K562 (cell line): ENCODE measurements around the gene GIMAP8. TPM values are rescaled to one million over a fixed set of nuclear protein-coding genes. Genes with fewer than 3 reads are reported as not detected.

Experiments
- ATAC-seq: fragments of 200-7000 bp; cut with Tn5 transposase; 3 replicates; pipeline ENCODE4 v1.9.1; 2020; ENCODE audit warnings: moderate library complexity
- BruUV-seq: library from RNA; stranded (reverse); fragments of 400-500 nt; replicated peaks from 2 replicates; lab custom pipeline; 2021; lab: Mats Ljungman, UMichigan
- CTCF ChIA-PET: fragments of 300-600 bp; formaldehyde crosslinking; extraction: SDS; loops from one replicate; lab custom pipeline; 2021; ENCODE audit warnings: low intra/inter-chr PET ratio; lab: Yijun Ruan, JAX
- POLR2A ChIA-PET: fragments of 300-600, 350-650 bp; sonication (Branson Sonifier 250); formaldehyde crosslinking; extraction: SDS; loops from one replicate; lab custom pipeline; 2021; ENCODE audit warnings: antibody characterized with exemption, inconsistent platforms; lab: Yijun Ruan, JAX
- DNase-seq, 4 experiments: peaks; one replicate each; pipeline versions ENCODE4 v3.0.0 to v3.0.0-alpha.2; 2011 to 2018; ENCODE audit warnings: low spot score in 3 of 4, mixed read lengths in 3 of 4; ENCODE audit errors: extremely low read depth in 1 of 4
- FAIRE-seq: peaks from 2 replicates; lab custom pipeline; 2011; peaks lifted over from hg19 to GRCh38; lab: Jason Lieb, UNC
- H2AFZ ChIP-seq: 2 replicates; pipeline ENCODE4 v1.6.0; 2011; ENCODE audit warnings: low read depth, low read length, control low read depth, inconsistent platforms
- H3K27ac ChIP-seq: fragments of 200-600 bp; 3 replicates; pipeline ENCODE4 v1.8.0; 2011; ENCODE audit warnings: low read depth, mild to moderate bottlenecking, control low read depth, inconsistent platforms, low read length, moderate library complexity, mixed read lengths; ENCODE audit errors: extremely low read depth
- H3K27me3 ChIP-seq, 2 experiments: fragments of 300-600 bp in 1 of 2; 2 replicates in 1 of 2; 3 replicates in 1 of 2; pipeline versions ENCODE4 v1.6.0 to v1.8.0; 2011; ENCODE audit warnings: inconsistent platforms in 2 of 2, low read length in 2 of 2, mild to moderate bottlenecking in 1 of 2, mixed read lengths in 1 of 2, moderate library complexity in 1 of 2; ENCODE audit not compliant: control insufficient read depth in 2 of 2, insufficient read depth in 2 of 2
- H3K36me3 ChIP-seq: fragments of 300-600 bp; 3 replicates; pipeline ENCODE4 v1.8.0; 2011; ENCODE audit warnings: mild to moderate bottlenecking, low read length, inconsistent platforms; ENCODE audit not compliant: control insufficient read depth, insufficient read depth
- H3K4me1 ChIP-seq, 2 experiments: fragments of 200-600 bp in 1 of 2; replicated peaks in 1 of 2; 2 replicates in 1 of 2; 3 replicates in 1 of 2; pipeline versions ENCODE4 v1.5.1 to v1.8.0; 2011; ENCODE audit warnings: inconsistent platforms in 2 of 2, low read length in 2 of 2, mild to moderate bottlenecking in 1 of 2, mixed read lengths in 1 of 2, moderate library complexity in 1 of 2; ENCODE audit not compliant: control insufficient read depth in 2 of 2, insufficient read depth in 2 of 2
- H3K4me2 ChIP-seq: 2 replicates; pipeline ENCODE4 v1.6.1; 2011; ENCODE audit warnings: low read length, control low read depth, inconsistent platforms, mixed read lengths; ENCODE audit not compliant: insufficient read depth
- H3K4me3 ChIP-seq: fragments of 200-600 bp; sonication (generic), shearing (Covaris generic); 2 replicates; pipeline ENCODE4 v1.5.1; 2016; ENCODE audit warnings: control low read depth, inconsistent platforms
- H3K79me2 ChIP-seq: fragments of 200-600 bp; 3 replicates; pipeline ENCODE4 v1.8.0; 2011; ENCODE audit warnings: low read length, inconsistent platforms; ENCODE audit not compliant: control insufficient read depth, insufficient read depth
- H3K9ac ChIP-seq, 2 experiments: 2 replicates each; pipeline versions ENCODE4 v1.6.0 to v1.6.1; 2011; ENCODE audit warnings: low read depth in 2 of 2, low read length in 2 of 2, control low read depth in 1 of 2, inconsistent platforms in 1 of 2, mild to moderate bottlenecking in 1 of 2, mixed read lengths in 1 of 2; ENCODE audit not compliant: insufficient read depth in 1 of 2
- H3K9me1 ChIP-seq: one replicate; pipeline ENCODE4 v1.6.0; 2011; ENCODE audit warnings: inconsistent platforms, mild to moderate bottlenecking, low read length, moderate library complexity; ENCODE audit not compliant: control insufficient read depth, insufficient read depth
- H3K9me3 ChIP-seq: replicated peaks from 2 replicates; pipeline ENCODE4 v1.5.1; 2011; ENCODE audit warnings: low read depth, low read length, inconsistent platforms; ENCODE audit not compliant: control insufficient read depth, insufficient read depth
- H4K20me1 ChIP-seq: replicated peaks from 2 replicates; pipeline ENCODE4 v1.6.1; 2011; ENCODE audit warnings: low read length, inconsistent platforms, mixed read lengths; ENCODE audit not compliant: control insufficient read depth, insufficient read depth
- KHSRP ChIP-seq: fragments of 450-650 bp; IDR thresholded peaks from 2 replicates; pipeline ENCODE4 v1.6.1; 2017
- RBM34 ChIP-seq: fragments of 200-400 bp; formaldehyde crosslinking; IDR thresholded peaks from 2 replicates; pipeline ENCODE4 v1.6.1; 2018; ENCODE audit warnings: low read length, borderline replicate concordance; ENCODE audit not compliant: insufficient read depth
- SIRT6 ChIP-seq: IDR thresholded peaks from one replicate; pipeline ENCODE4 v1.6.1; 2012; ENCODE audit warnings: low read depth, mild to moderate bottlenecking, control low read depth, inconsistent platforms, low read length, moderate library complexity
- ZNF197 ChIP-seq: fragments of 200-800 bp; sonication (Bioruptor generic); IDR thresholded peaks from 2 replicates; pipeline ENCODE4 v1.6.1; 2016; ENCODE audit warnings: low read depth, missing genetic modification characterization, missing compliant biosample characterization
- WGBS: fragments of 100-300 bp; shearing (Covaris generic); methylation state at CpG from one replicate; pipeline ENCODE4 v1.1.6; 2016; ENCODE audit warnings: low coverage, mixed read lengths; ENCODE audit not compliant: insufficient coverage; ENCODE audit errors: missing lambda C conversion rate; 5-methylcytosine and 5-hydroxymethylcytosine counted together
- in situ Hi-C: fragments of 300-500 bp; cut with MboI; formaldehyde crosslinking; loops from 4 replicates; pipeline ENCODE4 v1.15.0; 2018; ENCODE audit warnings: inconsistent platforms, mixed read lengths
- intact Hi-C: fragments of 100-400 bp; cut with micrococcal nuclease; formaldehyde crosslinking; loops from 2 replicates; pipeline ENCODE4 v1.14.2; 2022
- polyA plus RNA-seq, 8 experiments: library from polyadenylated mRNA; depleted of rRNA in 4 of 8; stranded (reverse) in 5 of 8; unstranded in 3 of 8; fragments of >200 nt; fragmentation: Nextera tagmentation in 2 of 8; fragmentation: Illumina TruSeq in 1 of 8; extraction: Ambion mirVana in 2 of 8; extraction: Trizol in 1 of 8; gene quantifications; 2 replicates each; pipeline versions ENCODE4 v1.2.1 to v1.2.3, GENCODE V29; 2011 to 2014; ENCODE audit warnings: inconsistent platforms in 1 of 8, missing spikeins in 1 of 8
- total RNA-seq, 7 experiments: library from RNA; depleted of rRNA in 6 of 7; stranded (reverse); fragments of >200 nt in 6 of 7; fragmentation: Illumina TruSeq in 2 of 7; extraction: Trizol in 2 of 7; gene quantifications; 2 replicates each; pipeline versions ENCODE4 v1.2.1 to v1.2.3, GENCODE V29; 2011 to 2021; ENCODE audit warnings: low replicate concordance in 1 of 7

Gene GIMAP8
- total and polyA plus RNA-seq, 9 of the 15 experiments (the other 6 are each of a cell fraction or from before 2014, with no cell fraction given), result not detected

DNA sequence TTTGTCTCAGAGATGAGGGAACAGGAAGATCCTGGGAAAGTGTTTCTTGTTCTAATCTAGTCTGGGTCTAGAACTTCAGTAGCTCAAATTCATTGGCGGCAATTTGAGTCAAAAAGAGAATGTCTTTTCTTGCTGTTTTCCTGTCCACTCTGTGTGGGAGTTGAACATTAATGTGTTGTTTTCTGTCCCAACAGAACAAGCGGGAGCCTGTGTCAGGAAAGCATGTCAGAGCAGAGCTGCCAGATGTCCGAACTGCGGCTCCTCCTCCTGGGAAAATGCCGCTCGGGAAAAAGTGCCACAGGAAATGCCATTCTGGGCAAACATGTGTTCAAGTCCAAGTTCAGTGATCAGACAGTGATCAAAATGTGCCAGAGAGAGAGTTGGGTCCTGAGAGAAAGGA lies 16.0 kb downstream of the GIMAP8 start:
- intact Hi-C loops, result no loop called here
- H3K27ac ChIP-seq, result no peak overlapping the region
- H3K4me1 ChIP-seq, result no peaks in the 10 kb centered on the region
- H3K36me3 ChIP-seq, result no peaks in the 10 kb centered on the region
- WGBS, result 2% methylated on average over 6 of the region's 6 CpGs
- FAIRE-seq (no peak), DNase-seq (no peak), ATAC-seq (no peak)
- H3K27me3 ChIP-seq, result peaks cover 22 to 26% of the 10 kb centered on the region in 2 experiments; a peak in 4 of 5 replicates
- H3K4me3 ChIP-seq, result no peak overlapping the region
- no peak overlapping the region for H3K9ac ChIP-seq
- POLR2A ChIA-PET, result interaction anchor here (0.6 to 1.4 kb wide), 5 partner anchors 17 to 413 kb away, joined by 3 to 5 read pairs (median 3); no protein-coding TSS in a partner anchor
- no peaks in the 10 kb centered on the region for H3K79me2 ChIP-seq
- no peaks in the 10 kb centered on the region for H3K9me3 ChIP-seq
- BruUV-seq, result no TSS peak
- H3K9me1 ChIP-seq, result no peaks in the 10 kb centered on the region
- no peak for TF ChIP-seq SIRT6
- no peak overlapping the region for H2AFZ ChIP-seq
- in situ Hi-C loops, result no loop called here
- H4K20me1 ChIP-seq, result no peaks in the 10 kb centered on the region
- no peak overlapping the region for H3K4me2 ChIP-seq
- CTCF ChIA-PET, result no interaction called here

DNA sequence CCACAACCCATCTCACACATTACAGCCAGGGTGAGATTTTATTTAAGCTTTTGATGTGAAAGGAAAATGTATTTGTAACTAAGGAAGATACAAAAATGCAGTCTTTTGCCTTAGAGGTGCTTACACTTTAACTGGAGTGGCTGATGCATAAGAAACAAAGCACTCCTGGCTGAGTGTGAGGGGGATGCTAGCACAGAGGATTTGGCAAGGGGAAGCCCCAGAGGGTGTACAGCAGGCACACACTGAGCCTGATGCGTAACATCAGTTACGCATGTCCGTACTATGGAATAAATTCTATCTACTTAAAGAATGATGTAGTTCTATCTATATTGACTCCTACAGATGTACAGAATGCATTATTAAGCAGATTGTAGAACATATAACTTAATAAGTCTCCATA lies 17.8 kb downstream of the GIMAP8 start:
- WGBS, result 0% methylated on average over 3 of the region's 3 CpGs
- FAIRE-seq, result no peak
- Histone ChIP-seq H3K4me3 (no peak overlapping the region), H3K9ac (no peak overlapping the region), H3K9me3 (no peaks in the 10 kb centered on the region), H3K79me2 (no peaks in the 10 kb centered on the region), H3K27me3 (peaks cover 29 to 33% of the 10 kb centered on the region in 2 experiments; a peak in 4 of 5 replicates), H3K4me1 (no peaks in the 10 kb centered on the region), H3K27ac (no peak overlapping the region), H2AFZ (no peak overlapping the region), H3K9me1 (no peaks in the 10 kb centered on the region), H4K20me1 (no peaks in the 10 kb centered on the region), H3K4me2 (no peak overlapping the region), H3K36me3 (no peaks in the 10 kb centered on the region)
- no TSS peak for BruUV-seq
- intact Hi-C loops, result no loop called here
- in situ Hi-C loops, result no loop called here
- ChIA-PET CTCF (no interaction called here), POLR2A (no interaction called here)
- TF ChIP-seq RBM34, result no peak
- TF ChIP-seq ZNF197, result no peak
- TF ChIP-seq KHSRP, result no peak
- DNase-seq, result no peak
- ATAC-seq, result no peak
